Hepatocyte (in vitro differentiated cells): ENCODE data around the gene CDHR1. TPM values are rescaled to one million over a fixed set of nuclear protein-coding genes. Genes with fewer than 3 reads are reported as not detected.

Experiments used
- DNase-seq: peaks from one replicate; pipeline ENCODE4 v3.0.0-alpha.2; 2016; ENCODE audit warnings: low spot score
- H2AFZ ChIP-seq: fragments of 200-600 bp; sonication (generic); 2 replicates; pipeline ENCODE4 v1.6.0; 2016; ENCODE audit warnings: antibody characterized with exemption, mild to moderate bottlenecking
- H3K27ac ChIP-seq: fragments of 200-600 bp; sonication (generic); 2 replicates; pipeline ENCODE4 v1.5.1; 2016; ENCODE audit warnings: mild to moderate bottlenecking
- H3K27me3 ChIP-seq: fragments of 200-600 bp; sonication (generic); 2 replicates; pipeline ENCODE4 v1.6.1; 2016
- H3K36me3 ChIP-seq: fragments of 200-600 bp; sonication (generic); replicated peaks from 2 replicates; pipeline ENCODE4 v1.5.1; 2016; ENCODE audit warnings: low read depth; ENCODE audit not compliant: insufficient read depth
- H3K4me1 ChIP-seq: fragments of 200-600 bp; sonication (generic); 2 replicates; pipeline ENCODE4 v1.5.1; 2016; ENCODE audit warnings: mild to moderate bottlenecking, moderate library complexity; ENCODE audit not compliant: insufficient read depth
- H3K4me2 ChIP-seq: fragments of 200-600 bp; sonication (generic); 2 replicates; pipeline ENCODE4 v1.6.0; 2016
- H3K4me3 ChIP-seq: fragments of 200-600 bp; sonication (generic); 2 replicates; pipeline ENCODE4 v1.5.1; 2016; ENCODE audit warnings: mild to moderate bottlenecking
- H3K79me2 ChIP-seq: fragments of 200-600 bp; sonication (generic); 2 replicates; pipeline ENCODE4 v1.6.0; 2017; ENCODE audit warnings: mild to moderate bottlenecking
- H3K9me2 ChIP-seq: fragments of 200-600 bp; sonication (generic); replicated peaks from 2 replicates; pipeline ENCODE4 v1.6.0; 2017; ENCODE audit warnings: mild to moderate bottlenecking; ENCODE audit not compliant: insufficient read depth
- H3K9me3 ChIP-seq: fragments of 200-600 bp; sonication (generic); 2 replicates; pipeline ENCODE4 v1.5.1; 2016; ENCODE audit warnings: low read depth, mild to moderate bottlenecking
- H4K20me1 ChIP-seq: fragments of 200-600 bp; sonication (generic); 2 replicates; pipeline ENCODE4 v1.6.0; 2016; ENCODE audit warnings: mild to moderate bottlenecking; ENCODE audit not compliant: insufficient read depth, poor library complexity, severe bottlenecking
- CTCF ChIP-seq: fragments of 200-600 bp; sonication (generic); IDR thresholded peaks from 2 replicates; pipeline ENCODE4 v1.5.1; 2016; ENCODE audit warnings: antibody characterized with exemption, mild to moderate bottlenecking; ENCODE audit not compliant: poor library complexity
- EZH2 ChIP-seq: fragments of 200-600 bp; sonication (generic); IDR thresholded peaks from 2 replicates; pipeline ENCODE4 v1.6.1; 2016; ENCODE audit warnings: antibody characterized with exemption, mild to moderate bottlenecking, borderline replicate concordance
- EZH2phosphoT487 ChIP-seq: fragments of 200-600 bp; sonication (generic); IDR thresholded peaks from one replicate; pipeline ENCODE4 v1.6.1; 2018; ENCODE audit warnings: antibody characterized with exemption, mild to moderate bottlenecking, low read depth, moderate library complexity; ENCODE audit not compliant: unreplicated experiment, severe bottlenecking
- WGBS: methylation state at CpG from one replicate; pipeline ENCODE4 v1.1.6; 2016; ENCODE audit warnings: low lambda C conversion rate; ENCODE audit errors: missing lambda C conversion rate; 5-methylcytosine and 5-hydroxymethylcytosine counted together
- polyA plus RNA-seq: library from polyadenylated mRNA; unstranded; fragments of >200 nt; fragmentation: Nextera tagmentation; extraction: Ambion mirVana; gene quantifications from 2 replicates; pipeline ENCODE4 v1.2.1, GENCODE V29; 2016
- total RNA-seq: library from RNA; depleted of rRNA; stranded (reverse); fragments of >200 nt; gene quantifications from 2 replicates; pipeline ENCODE4 v1.2.3, GENCODE V29; 2014

The CDHR1 gene
- total and polyA plus RNA-seq, 2 experiments from 2014 or later, result 0.03 TPM; not detected in 1

GRCh38 chr10:84258034-84258695 lies 63.8 kb downstream of the CDHR1 start:
- Histone ChIP-seq H3K4me1 (no peaks in the 10 kb centered on the region), H3K9me2 (no peaks in the 10 kb centered on the region), H3K79me2 (no peaks in the 10 kb centered on the region), H3K36me3 (no peaks in the 10 kb centered on the region), H3K27ac (no peak overlapping the region), H4K20me1 (no peaks in the 10 kb centered on the region), H3K4me2 (no peak overlapping the region), H2AFZ (no peak overlapping the region), H3K9me3 (no peaks in the 10 kb centered on the region), H3K27me3 (peaks cover 2% of the 10 kb centered on the region), H3K4me3 (no peak overlapping the region)
- WGBS, result 88% methylated on average over 7 of the region's 7 CpGs
- TF ChIP-seq EZH2 (no peak), EZH2phosphoT487 (no peak), CTCF (no peak)
- no peak for DNase-seq

GRCh38 chr10:84261236-84261915 lies 67.0 kb downstream of the CDHR1 start:
- no peaks in the 10 kb centered on the region for H3K36me3 ChIP-seq
- 81% methylated on average over 7 of the region's 7 CpGs for WGBS
- H4K20me1 ChIP-seq, result no peaks in the 10 kb centered on the region
- TF ChIP-seq EZH2phosphoT487, result no peak
- no peak for TF ChIP-seq CTCF
- no peak overlapping the region for H3K27ac ChIP-seq
- no peaks in the 10 kb centered on the region for H3K9me2 ChIP-seq
- H3K79me2 ChIP-seq, result no peaks in the 10 kb centered on the region
- H3K4me3 ChIP-seq, result no peak overlapping the region
- no peak for DNase-seq
- no peak overlapping the region for H2AFZ ChIP-seq
- no peaks in the 10 kb centered on the region for H3K9me3 ChIP-seq
- no peak overlapping the region for H3K4me2 ChIP-seq
- H3K27me3 ChIP-seq, result peaks cover 2% of the 10 kb centered on the region
- H3K4me1 ChIP-seq, result no peaks in the 10 kb centered on the region

- H4K20me1 ChIP-seq, result no peaks in the 10 kb centered on the region
- no peak for DNase-seq
- no peak overlapping the region for H3K4me2 ChIP-seq
- H3K36me3 ChIP-seq, result no peaks in the 10 kb centered on the region
- no peak for TF ChIP-seq EZH2phosphoT487
- TF ChIP-seq CTCF, result no peak
- TF ChIP-seq EZH2, result no peak
- WGBS, result 77% methylated on average over 13 of the region's 13 CpGs
- no peaks in the 10 kb centered on the region for H3K9me2 ChIP-seq
- H3K9me3 ChIP-seq, result no peaks in the 10 kb centered on the region
- H3K4me3 ChIP-seq, result no peak overlapping the region
- H3K27me3 ChIP-seq, result peaks cover 2% of the 10 kb centered on the region
- no peaks in the 10 kb centered on the region for H3K79me2 ChIP-seq
- no peak overlapping the region for H2AFZ ChIP-seq
- no peaks in the 10 kb centered on the region for H3K4me1 ChIP-seq
- H3K27ac ChIP-seq, result no peak overlapping the region
These were observed 68.0 kb downstream of the CDHR1 start for GRCh38 chr10:84262190-84262956.
